Germinal center (tissue), 1 donor: Measurements from ENCODE around the gene SLC9A8.

Source experiments
- DNase-seq: peaks from one replicate; pipeline ENCODE4 v3.0.0; 2012; ENCODE audit warnings: mixed read lengths, low spot score

Gene SLC9A8

DNA sequence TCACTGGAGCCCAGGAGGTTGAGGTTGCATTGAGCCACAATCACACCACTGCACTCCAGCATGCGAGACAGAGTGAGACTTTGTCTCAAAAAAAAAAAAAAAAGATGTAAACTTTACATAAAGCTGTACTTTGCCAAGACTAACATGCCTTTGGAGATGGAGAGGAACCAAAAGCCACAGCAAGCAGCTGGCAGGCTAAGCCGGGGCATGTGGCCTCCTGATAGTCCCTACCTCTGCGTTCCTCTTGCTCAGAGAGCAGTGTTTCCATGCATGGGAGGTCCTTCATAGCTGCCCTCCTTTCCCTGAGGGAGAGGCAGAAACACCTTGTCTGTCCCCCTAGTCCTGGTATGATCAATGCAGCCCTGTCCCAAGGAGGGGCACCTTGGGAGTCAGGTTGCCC is 67.5 kb downstream of the SLC9A8 start:
- DNase-seq: no peak

DNA sequence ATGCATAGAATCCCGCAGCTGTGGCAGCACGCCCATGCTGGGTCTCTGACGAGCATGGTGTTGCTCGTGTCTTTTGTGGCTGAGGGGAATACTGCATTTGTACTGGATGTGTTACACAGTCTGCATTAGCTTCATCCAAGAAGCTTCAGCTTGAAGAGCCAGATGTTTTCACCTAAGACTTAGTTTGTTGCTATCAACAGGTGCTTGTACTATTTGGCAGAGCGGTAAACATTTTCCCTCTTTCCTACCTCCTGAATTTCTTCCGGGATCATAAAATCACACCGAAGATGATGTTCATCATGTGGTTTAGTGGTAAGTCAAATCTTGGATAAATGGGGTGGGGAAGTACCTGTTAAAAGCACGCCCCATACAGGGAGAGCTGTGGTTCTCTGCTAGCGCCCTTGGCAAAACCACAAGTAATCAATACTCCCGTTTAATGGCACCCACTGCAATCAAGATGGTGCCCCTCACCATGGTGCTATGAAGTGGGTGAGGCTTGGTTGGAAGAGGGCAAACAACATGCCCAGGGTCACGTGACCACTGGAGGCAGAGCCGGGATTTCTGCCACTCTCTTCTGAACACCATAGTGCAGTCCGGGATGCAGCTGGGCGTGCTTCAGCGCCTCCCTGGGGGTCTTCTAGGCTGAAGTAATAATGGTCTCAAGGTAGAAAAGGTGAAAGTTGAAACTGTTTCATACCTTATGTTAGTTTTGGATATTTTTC is 68.3 kb downstream of the SLC9A8 start:
- DNase-seq: no peak

DNA sequence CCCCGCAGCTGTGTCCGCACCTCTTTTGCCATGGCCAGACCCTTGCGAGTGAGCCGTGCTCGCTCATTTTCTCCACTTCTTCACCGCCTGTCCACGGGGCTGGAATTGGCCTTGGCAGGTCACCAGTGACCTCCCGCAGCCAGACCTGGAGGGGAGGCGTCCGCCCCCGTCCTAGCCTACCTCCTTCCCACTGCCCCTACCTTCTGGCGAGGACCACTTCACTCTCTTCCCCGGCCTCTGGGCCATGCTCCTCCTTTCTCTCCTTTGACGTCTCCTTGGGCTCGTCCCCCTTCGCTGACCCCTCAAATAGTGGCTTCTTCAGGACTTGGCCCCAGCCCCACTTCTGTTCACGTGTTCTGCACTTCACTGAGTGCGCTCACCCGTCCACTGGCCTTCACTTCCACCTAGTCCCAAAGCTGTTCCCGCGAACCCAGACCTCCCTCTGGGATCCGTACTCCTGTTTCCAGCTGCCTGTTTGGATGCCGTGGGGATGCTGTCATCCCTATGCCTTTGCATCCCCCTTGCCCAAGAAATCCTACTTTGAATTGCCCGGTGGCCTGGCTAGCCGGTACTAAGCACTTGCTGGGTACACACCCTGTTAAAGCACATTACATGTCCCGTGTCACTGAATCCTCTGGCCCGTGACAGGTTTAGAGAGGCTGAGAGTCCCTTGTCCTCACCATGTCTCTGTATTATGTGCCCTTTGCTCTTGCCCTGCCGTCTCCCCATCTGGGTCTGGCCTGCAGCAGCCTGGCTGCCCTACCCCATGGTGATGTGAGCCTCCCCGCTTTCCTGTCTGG is 69.7 kb downstream of the SLC9A8 start:
- DNase-seq: no peak

DNA sequence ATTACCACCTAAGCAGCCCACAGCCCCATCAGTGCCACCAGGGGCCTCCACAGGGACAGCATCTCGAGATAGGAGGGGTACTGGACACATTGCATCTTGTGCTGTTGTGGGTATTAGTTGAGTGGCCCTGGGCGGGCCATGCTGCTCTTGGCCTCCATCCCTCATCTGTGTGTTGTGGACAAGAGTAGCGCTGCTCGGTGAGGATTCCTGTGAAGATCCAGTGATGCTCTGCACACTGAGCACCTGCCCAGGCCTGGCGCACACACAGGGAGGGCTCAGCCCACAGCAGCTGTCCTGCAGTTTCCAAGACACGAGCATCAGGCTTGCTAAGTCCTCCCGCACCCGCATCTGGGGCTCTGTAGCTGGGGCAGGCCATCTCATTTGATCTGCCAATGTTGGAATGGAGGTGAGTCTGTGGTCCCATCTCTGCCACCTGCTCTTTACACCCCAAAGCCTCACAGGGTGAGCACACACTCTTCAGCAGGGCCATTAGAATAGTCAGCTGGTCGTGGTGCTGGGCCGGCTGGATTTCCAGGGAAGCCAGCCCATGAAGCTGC is 70.7 kb downstream of the SLC9A8 start:
- DNase-seq: no peak

DNA sequence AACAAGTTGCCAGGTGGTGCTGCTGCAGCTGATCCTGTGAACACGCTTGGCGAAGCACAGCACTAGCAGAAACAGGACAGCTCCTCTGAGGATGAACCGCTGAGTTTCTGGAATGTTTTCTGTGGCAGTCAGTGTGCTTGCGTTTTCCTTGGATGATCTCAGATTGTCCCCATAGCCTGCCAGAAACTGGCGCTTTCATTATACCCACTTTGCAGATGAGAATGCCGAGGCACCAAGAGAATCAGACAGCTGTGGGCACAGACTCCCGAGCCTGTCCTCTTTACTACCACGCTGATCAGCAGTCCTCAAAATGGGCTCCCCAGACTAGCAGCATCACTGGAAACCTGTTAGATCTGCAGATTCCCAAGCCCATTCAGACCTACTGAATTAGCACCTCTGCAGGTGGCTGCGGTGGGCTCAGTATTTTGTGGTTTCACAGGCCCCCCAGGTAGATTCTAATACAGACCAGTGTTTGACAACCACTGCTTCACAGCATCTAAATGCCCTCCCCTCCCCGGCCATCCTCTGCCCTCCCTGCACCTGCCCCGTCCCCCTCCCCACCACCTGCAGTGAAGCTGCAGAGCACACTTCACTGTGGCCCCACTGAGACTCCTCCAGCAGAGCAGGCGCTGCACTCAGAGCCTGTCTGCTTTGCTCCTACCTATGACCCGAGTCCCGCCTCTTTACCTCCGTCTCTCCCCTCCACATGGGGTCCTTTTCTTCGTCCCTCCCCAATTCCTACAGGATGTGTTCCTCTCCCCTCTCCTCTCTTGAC is 73.1 kb downstream of the SLC9A8 start:
- DNase-seq: no peak

- no peak for DNase-seq
These were observed 74.1 kb downstream of the SLC9A8 start for GRCh38 chr20:49886571-49887213.

DNA sequence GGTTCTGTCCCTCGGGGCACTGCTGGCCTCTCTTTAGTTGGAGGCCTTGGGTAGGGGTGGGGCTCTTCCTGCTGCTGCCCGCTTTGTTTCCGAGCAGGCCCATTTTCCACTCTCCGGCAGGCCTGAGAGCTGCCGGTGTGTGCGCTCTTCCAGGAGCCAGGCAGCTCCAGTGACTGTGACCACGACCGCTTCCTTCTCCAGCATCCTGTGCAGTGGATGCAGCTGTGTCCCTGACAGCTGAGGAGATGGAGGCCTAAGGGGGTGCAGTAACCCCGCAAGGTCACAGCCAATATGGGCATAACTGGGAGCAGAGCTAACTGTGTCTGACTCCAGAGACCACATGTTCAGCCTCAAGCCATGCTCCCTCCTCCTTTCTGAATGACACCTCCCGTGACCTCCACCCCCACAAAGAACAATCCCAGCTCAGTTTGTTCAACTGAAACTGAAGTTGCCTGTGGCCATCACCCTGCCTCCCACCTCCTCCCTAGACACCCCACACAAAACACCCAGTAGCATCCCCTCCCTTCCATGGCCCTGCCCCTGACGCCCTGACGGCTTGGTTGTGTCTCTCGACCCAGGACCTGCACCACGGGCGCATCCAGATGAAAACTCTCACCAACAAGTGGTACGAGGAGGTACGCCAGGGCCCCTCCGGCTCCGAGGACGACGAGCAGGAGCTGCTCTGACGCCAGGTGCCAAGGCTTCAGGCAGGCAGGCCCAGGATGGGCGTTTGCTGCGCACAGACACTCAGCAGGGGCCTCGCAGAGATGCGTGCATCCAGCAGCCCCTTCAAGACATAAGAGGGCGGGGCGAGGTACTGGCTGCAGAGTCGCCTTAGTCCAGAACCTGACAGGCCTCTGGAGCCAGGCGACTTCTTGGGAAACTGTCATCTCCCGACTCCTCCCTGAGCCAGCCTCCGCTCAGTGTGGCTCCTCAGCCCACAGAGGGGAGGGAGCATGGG is 74.9 kb downstream of the SLC9A8 start:
- no peak for DNase-seq

- peak; percentile 86 for DNase-seq
These were observed 75.8 kb downstream of the SLC9A8 start for GRCh38 chr20:49888212-49889000.

DNA sequence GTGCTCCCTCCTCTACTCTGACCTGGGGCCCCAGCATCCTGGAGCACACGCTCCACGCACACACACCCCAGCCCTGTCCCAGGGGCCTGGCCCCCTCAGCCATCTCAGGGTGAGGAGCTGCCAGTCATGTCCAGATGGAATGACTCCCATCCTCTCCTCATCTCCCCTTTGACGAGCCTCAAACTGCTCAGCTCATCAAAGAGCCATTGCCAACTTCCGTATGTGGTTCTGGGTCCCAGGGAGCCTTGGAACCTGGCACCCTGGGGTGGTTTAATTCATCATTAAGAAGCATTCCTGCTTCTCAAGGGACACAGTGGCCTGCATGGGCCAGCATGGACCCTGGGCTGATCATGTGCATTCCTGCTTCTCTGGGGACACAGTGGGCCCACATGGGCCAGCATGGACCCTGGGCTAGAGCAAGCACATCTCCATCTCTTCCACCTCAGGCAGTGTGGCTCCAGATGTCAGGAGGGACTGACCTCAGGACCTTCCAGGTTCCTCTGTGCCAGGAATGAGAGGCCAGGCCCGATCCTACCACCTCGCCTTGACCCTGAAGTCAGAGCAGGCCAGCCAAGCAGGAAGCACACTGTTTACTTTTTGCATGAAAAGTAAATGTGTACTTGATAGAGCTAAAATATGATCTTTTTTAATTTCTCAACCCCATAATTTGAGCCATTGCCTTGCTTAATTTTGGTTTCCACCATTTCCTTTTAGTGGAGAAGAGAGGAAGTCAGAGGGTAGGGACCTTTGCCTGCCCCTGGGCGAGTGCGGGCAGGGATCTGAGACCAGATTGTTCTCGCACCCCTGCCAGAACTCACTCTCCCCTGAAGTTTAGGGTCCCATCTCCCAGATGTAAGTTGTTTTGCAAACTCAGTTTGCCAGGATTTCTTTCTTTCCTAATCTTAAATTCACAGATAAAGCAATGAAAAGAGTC is 76.6 kb downstream of the SLC9A8 start:
- no peak for DNase-seq

- DNase-seq: no peak
These were observed 77.3 kb downstream of the SLC9A8 start for GRCh38 chr20:49889935-49890333.

- DNase-seq: no peak
These were observed 78.1 kb downstream of the SLC9A8 start for GRCh38 chr20:49890471-49891361.

GRCh38 chr20:49891476-49892110 is 79.0 kb downstream of the SLC9A8 start:
- DNase-seq: no peak

DNA sequence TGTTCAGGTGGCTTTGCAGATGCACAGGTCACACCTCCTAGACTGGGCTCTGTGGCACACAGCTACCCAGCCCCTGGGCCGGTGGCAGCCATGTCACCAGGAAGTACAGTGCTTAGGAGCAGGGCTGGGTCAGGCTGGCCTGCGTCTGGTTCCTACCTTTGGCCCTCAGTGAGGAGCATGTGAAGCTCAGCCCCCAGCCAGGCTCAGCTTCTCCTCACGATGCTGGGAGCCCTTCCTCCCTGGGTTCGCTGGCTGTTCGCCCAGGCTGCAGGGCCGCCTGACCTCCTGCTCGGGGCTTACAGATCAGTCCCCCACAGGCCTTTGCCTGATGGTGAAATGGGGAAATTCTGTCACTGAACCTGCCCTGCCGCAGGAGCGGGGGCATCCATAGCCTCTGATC is 79.6 kb downstream of the SLC9A8 start:
- no peak for DNase-seq

GRCh38 chr20:49892817-49893216 is 80.2 kb downstream of the SLC9A8 start:
- no peak for DNase-seq

DNA sequence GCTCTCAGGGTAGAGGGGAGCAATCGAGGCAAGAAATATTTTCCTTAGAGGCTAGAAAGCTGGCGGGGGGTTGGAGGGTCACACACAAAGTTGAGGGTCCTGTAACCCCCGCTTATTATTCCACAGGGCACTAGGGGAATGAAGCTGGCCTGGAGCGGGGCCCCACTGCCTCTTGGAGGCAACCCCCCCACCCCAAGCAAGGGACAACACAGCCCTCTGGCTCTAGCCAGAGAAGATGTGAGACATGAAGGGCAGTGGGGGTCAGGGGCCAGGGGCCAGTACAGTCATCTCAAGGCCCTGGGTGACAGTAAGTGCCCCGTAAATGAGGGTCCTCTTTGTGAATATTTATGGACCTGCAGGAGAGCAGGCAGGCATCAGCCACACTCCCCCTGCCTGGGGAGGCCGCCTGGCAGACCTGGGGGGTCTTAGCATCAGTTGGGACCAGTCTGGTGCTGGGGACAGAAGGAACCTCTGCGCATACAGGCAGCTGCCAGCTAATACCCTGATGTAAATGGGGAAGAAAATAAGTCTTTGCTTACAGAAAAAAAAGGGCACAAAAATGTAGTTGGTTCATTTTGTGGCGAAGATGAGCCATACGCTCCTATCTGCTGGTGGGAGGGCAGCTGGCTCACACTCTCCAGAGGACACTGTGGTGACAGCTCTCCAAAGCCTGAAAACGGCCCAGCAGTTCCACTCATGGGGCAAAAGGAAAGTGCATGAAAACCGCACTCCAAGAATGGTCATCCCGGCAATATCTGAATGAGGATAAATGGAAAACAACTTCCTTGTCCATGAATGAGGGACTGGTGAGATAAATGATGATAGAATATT is 80.8 kb downstream of the SLC9A8 start:
- peak; percentile 25 for DNase-seq

DNA sequence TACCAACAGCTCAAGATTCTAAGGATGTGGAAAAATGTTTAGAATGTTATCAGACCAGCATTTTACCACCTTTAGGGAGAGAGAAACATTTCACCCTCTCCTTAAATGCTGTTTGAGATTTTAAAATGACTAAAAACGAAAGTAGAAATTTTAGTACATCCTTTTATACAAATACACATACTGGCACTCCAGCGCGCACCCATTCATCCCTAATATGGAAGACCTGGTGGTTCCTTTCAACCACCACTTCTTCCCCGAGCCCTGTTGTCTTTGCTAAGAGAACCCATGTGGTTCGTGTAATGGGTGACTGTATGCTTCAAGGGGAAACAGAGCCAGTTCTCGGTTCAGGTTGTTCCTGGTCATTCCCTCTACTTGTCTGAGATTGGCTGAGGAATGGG is 81.4 kb downstream of the SLC9A8 start:
- peak; percentile 51 for DNase-seq
